ENCODE data around the gene PIGC.

PIGC gene

DNA sequence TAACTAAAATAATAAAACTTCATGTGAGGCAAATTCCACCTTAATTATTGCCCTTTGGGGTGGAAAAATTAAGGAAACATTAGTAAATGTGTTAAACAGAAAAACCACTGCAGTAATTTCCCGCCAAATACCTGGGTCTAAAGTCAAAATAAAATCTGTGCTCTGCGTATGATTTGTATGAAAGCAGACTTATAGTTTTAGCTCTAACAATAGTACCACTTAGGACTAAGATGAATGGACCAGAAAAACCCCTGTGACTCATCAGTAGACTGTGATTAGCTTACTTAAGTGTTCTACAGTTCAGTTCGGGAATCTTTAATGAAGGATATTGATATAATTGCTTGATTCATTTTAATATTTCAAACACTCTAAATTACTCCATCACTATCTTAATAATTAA is 46.6 kb downstream of the PIGC start:
- FAIRE-seq, result no peak

DNA sequence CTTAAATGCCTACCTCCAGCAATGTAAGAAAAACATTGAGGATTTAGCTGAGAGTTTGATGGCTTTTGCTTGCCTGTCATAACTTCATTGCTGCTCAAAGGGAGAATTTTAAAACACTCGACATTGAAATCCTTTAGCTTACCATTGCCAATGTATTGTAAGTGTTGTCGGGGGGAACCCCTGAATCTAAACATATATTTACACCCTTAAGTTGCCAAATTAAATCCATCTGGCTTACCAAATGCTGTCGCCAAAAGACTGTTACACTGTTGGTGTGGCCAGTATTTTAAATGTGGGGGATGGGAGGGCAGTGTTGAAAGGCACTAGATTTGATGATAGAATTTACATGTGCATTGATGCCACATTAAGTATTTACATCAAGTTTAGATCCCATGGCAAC is 48.3 kb downstream of the PIGC start:
- no peak for FAIRE-seq

DNA sequence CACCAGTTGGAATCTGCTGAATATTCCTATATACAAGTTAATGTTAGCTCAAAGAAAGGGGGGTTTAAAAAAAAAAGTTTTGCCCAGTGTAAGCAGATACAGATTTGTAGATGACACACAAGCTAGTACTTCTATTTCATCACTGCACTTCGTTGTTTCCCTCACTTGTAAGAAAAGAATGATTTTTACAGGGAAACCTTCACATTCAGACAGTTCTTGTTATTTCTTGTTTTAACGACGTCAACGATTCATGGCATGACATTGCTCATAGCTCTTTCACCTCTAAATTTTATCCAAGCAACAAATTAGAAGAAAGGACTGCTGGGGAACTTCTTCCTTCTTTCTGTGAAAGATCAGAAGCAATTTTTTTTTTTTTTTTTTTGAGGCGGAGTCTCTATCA is 49.1 kb downstream of the PIGC start:
- no peak for FAIRE-seq

DNA sequence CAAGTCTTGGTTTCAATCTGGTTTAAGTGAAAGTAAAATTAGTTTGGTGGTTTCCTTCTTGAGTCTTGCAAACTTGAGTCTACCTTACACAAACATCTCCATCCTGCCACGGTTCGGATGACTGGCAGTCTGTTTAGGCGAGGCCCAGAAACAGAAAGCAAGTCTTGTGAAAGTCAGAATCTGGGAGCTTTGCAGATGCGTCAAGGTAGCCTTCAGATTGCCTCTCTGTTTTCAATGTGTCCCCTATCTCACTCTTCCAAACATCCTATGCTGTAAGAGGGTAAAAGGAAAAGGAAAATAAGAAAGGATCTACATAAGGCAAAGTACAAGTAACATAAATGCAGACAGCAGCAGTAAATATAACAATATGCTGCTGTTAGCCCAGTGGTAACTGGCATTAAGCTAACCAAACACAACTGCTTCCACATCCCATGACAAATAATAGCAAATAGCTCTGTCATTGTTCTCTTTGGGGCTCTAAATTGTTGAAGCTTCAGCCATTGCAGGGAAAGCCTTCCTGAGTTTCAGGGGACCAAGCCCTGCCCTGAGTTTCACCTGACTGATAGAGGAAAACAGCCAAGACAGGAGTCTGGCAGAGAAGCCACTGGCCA is 49.6 kb downstream of the PIGC start:
- FAIRE-seq, result no peak

DNA sequence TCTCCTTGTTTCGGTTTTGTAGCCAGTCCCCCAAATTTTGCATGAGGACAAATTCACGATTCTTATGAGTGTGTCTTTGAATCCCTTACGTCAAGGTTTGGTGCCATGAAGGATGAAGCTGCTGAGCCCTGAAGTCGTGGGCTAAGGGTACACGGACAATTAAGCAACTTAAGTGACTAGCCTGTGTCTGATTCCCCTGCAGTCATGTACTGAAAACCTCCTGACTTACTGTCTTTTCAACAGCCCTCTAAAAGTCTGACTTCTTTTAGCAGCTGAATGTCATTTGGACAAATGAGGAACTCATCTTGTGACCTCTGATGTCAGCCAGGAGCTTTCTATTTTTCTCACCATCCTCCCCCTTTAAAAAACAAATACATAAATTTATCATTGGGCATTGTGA is 50.5 kb downstream of the PIGC start:
- FAIRE-seq, result no peak

DNA sequence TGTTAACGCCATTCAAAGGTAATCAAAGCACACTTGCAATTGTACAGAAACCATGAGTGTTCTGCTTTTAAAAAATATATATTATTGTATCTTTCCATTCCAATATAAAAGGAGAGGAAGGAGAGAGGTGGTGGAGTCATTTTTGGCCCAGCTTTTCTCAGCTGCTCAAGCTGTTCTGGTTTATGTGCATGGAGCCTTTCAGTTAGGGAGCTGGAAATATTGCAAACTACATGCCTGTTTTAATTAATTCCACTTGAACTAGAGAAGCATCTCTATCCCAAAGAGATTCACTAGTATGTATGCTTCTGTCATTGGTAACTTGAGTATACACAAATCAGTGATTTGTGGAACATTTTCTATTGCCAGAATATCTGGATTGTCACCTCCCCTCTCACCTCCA is 51.9 kb downstream of the PIGC start:
- FAIRE-seq, result no peak

Data from islet of Langerhans (tissue), 1 donor.